Suprapubic skin (tissue), 4 donors: ENCODE data around the gene MIOS.

Experiments used
- CTCF ChIP-seq, 2 donors: fragments of 200-600 bp in 1 of 2; fragments of 450-650 bp in 1 of 2; sonication (generic) in 1 of 2; IDR thresholded peaks; one replicate each; pipeline ENCODE4 v1.5.1; 2016 to 2019; ENCODE audit warnings: antibody characterized with exemption in 2 of 2, mild to moderate bottlenecking in 1 of 2, moderate library complexity in 1 of 2
- EP300 ChIP-seq: sonication (generic); formaldehyde crosslinking; IDR thresholded peaks from one replicate; pipeline ENCODE4 v1.6.1; 2017; ENCODE audit warnings: antibody characterized with exemption
- POLR2AphosphoS5 ChIP-seq, 3 donors: sonication (generic); formaldehyde crosslinking; IDR thresholded peaks; one replicate each; pipeline ENCODE4 v1.6.1; 2017; ENCODE audit warnings: antibody characterized with exemption in 3 of 3

- TF ChIP-seq CTCF (IDR thresholded peaks at IDR 0.05), result no peak
- no peak for TF ChIP-seq EP300
- TF ChIP-seq POLR2AphosphoS5 (IDR thresholded peaks at IDR 0.05), result no peak
Observed at GRCh38 chr7:7537711-7538110, 29.0 kb upstream of the MIOS start.
